Measurements from ENCODE around the gene DVL2.

GRCh38 chr17:7241783-7242716, 7.7 kb upstream of the DVL2 start, which contains the start of gene GABARAP:
- TF ChIP-seq ATF3 (IDR thresholded peaks at IDR 0.05) (no peak), CTCF (IDR thresholded peaks at IDR 0.05; ENCODE audit: low read depth, low read length, missing input control) (no peak), RXRA (IDR thresholded peaks at IDR 0.05) (peak in 1 of 2 donors; percentile 18), GABPA (IDR thresholded peaks at IDR 0.05 in 1 of 2, conservative IDR thresholded peaks at IDR 0.05 in 1 of 2) (no peak), TAF1 (conservative IDR thresholded peaks at IDR 0.05) (no peak), REST (IDR thresholded peaks at IDR 0.05) (peak; percentile 8), RAD21 (IDR thresholded peaks at IDR 0.05) (no peak), HNF4A (conservative IDR thresholded peaks at IDR 0.05) (peak in 1 of 2 donors; percentile 7)
